GM21515 (cell line): ENCODE data around the gene ZNF174.
A peak's percentile ranks its signal among the peaks of the same experiment; 100 is the strongest.

ENCODE experiments used
- ATAC-seq: cut with Tn5 transposase; IDR thresholded peaks from one replicate; pipeline ENCODE4 v1.9.1; 2021; ENCODE audit not compliant: unreplicated experiment

The ZNF174 gene

GRCh38 chr16:3400779-3401688 lies at the start of gene ZNF174, which contains the start of gene ZSCAN32:
ZNF174 (plus strand) TSS chr16:3401215; CDS start chr16:3402005, 790 bp downstream.
ZSCAN32 (minus strand) TSS chr16:3401004; CDS start chr16:3397557, 3,447 bp downstream.
- peak; percentile 96 for ATAC-seq

- no peak for ATAC-seq
Observed at GRCh38 chr16:3355589-3355988, 45.4 kb upstream of the ZNF174 start, which contains the start of gene OR2C1. OR2C1 (plus strand) TSS chr16:3355889; CDS start chr16:3355941, 52 bp downstream.

- no peak for ATAC-seq
Observed at GRCh38 chr16:3356118-3356517, 44.9 kb upstream of the ZNF174 start.

GRCh38 chr16:3358871-3359270 lies 42.1 kb upstream of the ZNF174 start:
- no peak for ATAC-seq

- ATAC-seq, result no peak
Observed at GRCh38 chr16:3362931-3363330, 38.1 kb upstream of the ZNF174 start.

- no peak for ATAC-seq
Observed at GRCh38 chr16:3363793-3364192, 37.2 kb upstream of the ZNF174 start.

GRCh38 chr16:3364774-3365427 lies 36.1 kb upstream of the ZNF174 start:
- ATAC-seq, result peak; percentile 62

GRCh38 chr16:3369073-3369472 lies 31.9 kb upstream of the ZNF174 start:
- no peak for ATAC-seq

GRCh38 chr16:3375680-3376079 lies 25.3 kb upstream of the ZNF174 start:
- no peak for ATAC-seq

- ATAC-seq, result no peak
Observed at GRCh38 chr16:3377917-3378316, 23.1 kb upstream of the ZNF174 start.

GRCh38 chr16:3383045-3383448 lies 18.0 kb upstream of the ZNF174 start:
- no peak for ATAC-seq

- no peak for ATAC-seq
Observed at GRCh38 chr16:3388325-3388724, 12.7 kb upstream of the ZNF174 start.

- no peak for ATAC-seq
Observed at GRCh38 chr16:3389663-3390338, 11.2 kb upstream of the ZNF174 start.

- ATAC-seq, result no peak
Observed at GRCh38 chr16:3400446-3400778, 603 bp upstream of the ZNF174 start.

GRCh38 chr16:3401719-3402397 lies 843 bp downstream of the ZNF174 start:
- ATAC-seq, result no peak

- no peak for ATAC-seq
Observed at GRCh38 chr16:3408561-3409197, 7.7 kb downstream of the ZNF174 start.

GRCh38 chr16:3413730-3414379 lies 12.8 kb downstream of the ZNF174 start:
- ATAC-seq, result no peak

- no peak for ATAC-seq
Observed at GRCh38 chr16:3431779-3432219, 30.8 kb downstream of the ZNF174 start.

- no peak for ATAC-seq
Observed at GRCh38 chr16:3434373-3434772, 33.4 kb downstream of the ZNF174 start.

GRCh38 chr16:3439637-3440036 lies 38.6 kb downstream of the ZNF174 start:
- no peak for ATAC-seq
